Stimulated activated CD8-positive, alpha-beta memory T cell treated with anti-CD3 and anti-CD28 coated beads, Interleukin-15, amount 100 ng/mL, for 1 hour (primary cell): Measurements from ENCODE around the gene TRAF3.
"Not testable (repeated sequence)": the region's sequence is repeated elsewhere in the genome, so short reads cannot be mapped to it uniquely, and the experiment has no call there.

Source experiments
- DNase-seq: peaks from one replicate; pipeline ENCODE4 v3.0.0-alpha.2; 2020; ENCODE audit warnings: low read depth

The TRAF3 gene

GRCh38 chr14:102806447-102806846, 29.2 kb downstream of the TRAF3 start:
- DNase-seq, result no peak

GRCh38 chr14:102807013-102807406, 29.8 kb downstream of the TRAF3 start:
- DNase-seq, result no peak

- no peak for DNase-seq
Observed at GRCh38 chr14:102809870-102810269, 32.6 kb downstream of the TRAF3 start.

GRCh38 chr14:102810523-102810922, 33.3 kb downstream of the TRAF3 start:
- no peak for DNase-seq

GRCh38 chr14:102811254-102811963, 34.2 kb downstream of the TRAF3 start:
- no peak for DNase-seq

GRCh38 chr14:102811971-102812370, 34.7 kb downstream of the TRAF3 start:
- no peak for DNase-seq

- DNase-seq, result no peak
Observed at GRCh38 chr14:102813691-102814090, 36.4 kb downstream of the TRAF3 start.

GRCh38 chr14:102817318-102817717, 40.1 kb downstream of the TRAF3 start:
- DNase-seq, result no peak

- no peak for DNase-seq
Observed at GRCh38 chr14:102817942-102818940, 41.0 kb downstream of the TRAF3 start.

GRCh38 chr14:102819176-102819628, 42.0 kb downstream of the TRAF3 start:
- no peak for DNase-seq

- DNase-seq, result no peak
Observed at GRCh38 chr14:102819747-102820330, 42.6 kb downstream of the TRAF3 start.

- no peak for DNase-seq
Observed at GRCh38 chr14:102821252-102821651, 44.0 kb downstream of the TRAF3 start.

- no peak for DNase-seq
Observed at GRCh38 chr14:102822311-102822863, 45.1 kb downstream of the TRAF3 start.

- not testable (repeated sequence) for DNase-seq
Observed at GRCh38 chr14:102822887-102823286, 45.6 kb downstream of the TRAF3 start.

- DNase-seq, result no peak
Observed at GRCh38 chr14:102823546-102823945, 46.3 kb downstream of the TRAF3 start.

- no peak for DNase-seq
Observed at GRCh38 chr14:102824832-102825231, 47.6 kb downstream of the TRAF3 start.

- no peak for DNase-seq
Observed at GRCh38 chr14:102825307-102826095, 48.3 kb downstream of the TRAF3 start.

- DNase-seq, result no peak
Observed at GRCh38 chr14:102826161-102826560, 48.9 kb downstream of the TRAF3 start.

- no peak for DNase-seq
Observed at GRCh38 chr14:102826751-102827675, 49.8 kb downstream of the TRAF3 start.

- no peak for DNase-seq
Observed at GRCh38 chr14:102827716-102828115, 50.5 kb downstream of the TRAF3 start.
